Measurements from ENCODE around the gene KCNJ16. TPM values are rescaled to one million over a fixed set of nuclear protein-coding genes. Genes with fewer than 3 reads are reported as not detected.
A peak's percentile ranks its signal among the peaks of the same experiment; 100 is the strongest.

The KCNJ16 gene
- total RNA-seq, 1 donor from 2014 or later, result 0.23 TPM

GRCh38 chr17:70172449-70172848 is 97.4 kb downstream of the KCNJ16 start:
- no peak for TF ChIP-seq CTCF (IDR thresholded peaks at IDR 0.05; ENCODE audit: unreplicated experiment)
- Mint-ChIP-seq H3K27ac (ENCODE audit: unreplicated experiment) (no peak overlapping the region), H3K36me3 (ENCODE audit: low read depth, unreplicated experiment) (peaks cover 21% of the 10 kb centered on the region), H3K4me1 (ENCODE audit: unreplicated experiment) (peaks cover 24% of the 10 kb centered on the region), H3K4me3 (ENCODE audit: unreplicated experiment) (peak overlapping the region; percentile 31), H3K27me3 (ENCODE audit: unreplicated experiment) (peaks cover 4% of the 10 kb centered on the region), H3K9me3 (ENCODE audit: unreplicated experiment) (no peaks in the 10 kb centered on the region)
- no peak for DNase-seq (ENCODE audit: low spot score)

DNA sequence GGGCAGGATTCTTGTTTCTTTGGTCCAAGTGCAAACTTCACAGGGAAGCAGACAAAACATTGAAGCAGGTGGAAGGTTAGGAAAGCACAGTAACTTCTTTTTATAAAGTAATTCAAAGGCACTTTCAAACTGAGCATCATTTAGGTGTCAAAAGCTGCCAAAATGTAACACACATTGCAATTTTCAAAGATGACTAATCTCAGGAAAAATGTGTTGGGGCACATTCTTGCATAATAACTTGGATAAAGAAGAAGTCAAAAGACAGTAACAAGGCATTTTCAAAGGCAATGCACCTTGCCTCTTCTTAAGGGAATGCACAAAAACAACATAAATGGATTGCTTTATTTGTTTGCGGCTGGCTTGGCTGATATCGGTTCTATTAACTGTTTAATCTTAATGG is 97.9 kb downstream of the KCNJ16 start:
- no peak for DNase-seq (ENCODE audit: low spot score)
- peaks cover 21% of the 10 kb centered on the region for H3K4me1 Mint-ChIP-seq (ENCODE audit: unreplicated experiment)
- no peak overlapping the region for H3K27ac Mint-ChIP-seq (ENCODE audit: unreplicated experiment)
- TF ChIP-seq CTCF (IDR thresholded peaks at IDR 0.05; ENCODE audit: unreplicated experiment), result no peak
- peaks cover 22% of the 10 kb centered on the region for H3K36me3 Mint-ChIP-seq (ENCODE audit: low read depth, unreplicated experiment)
- H3K4me3 Mint-ChIP-seq (ENCODE audit: unreplicated experiment), result peak overlapping the region; percentile 35
- no peaks in the 10 kb centered on the region for H3K9me3 Mint-ChIP-seq (ENCODE audit: unreplicated experiment)
- peaks cover 4% of the 10 kb centered on the region for H3K27me3 Mint-ChIP-seq (ENCODE audit: unreplicated experiment)

DNA sequence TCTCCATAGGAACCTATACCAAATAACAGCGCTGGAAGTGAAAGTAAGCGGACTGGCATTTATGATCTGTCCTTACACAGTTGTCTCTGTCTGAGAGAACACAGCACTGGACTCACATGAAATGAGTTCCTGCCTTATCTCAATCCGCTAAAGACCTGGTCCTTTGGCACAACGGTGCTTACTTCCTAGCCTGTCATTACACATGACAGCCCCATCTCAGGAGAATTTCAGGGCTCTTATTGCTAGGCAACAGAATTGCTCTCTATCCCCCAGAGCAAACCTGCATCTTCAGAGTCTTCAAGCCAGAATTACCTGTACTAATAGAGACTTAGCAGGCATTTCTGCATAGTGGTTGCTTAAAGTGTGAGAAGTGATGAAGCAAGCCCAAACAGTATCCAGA is 98.7 kb downstream of the KCNJ16 start:
- Mint-ChIP-seq H3K4me1 (ENCODE audit: unreplicated experiment) (peaks cover 13% of the 10 kb centered on the region), H3K36me3 (ENCODE audit: low read depth, unreplicated experiment) (peaks cover 26% of the 10 kb centered on the region), H3K9me3 (ENCODE audit: unreplicated experiment) (no peaks in the 10 kb centered on the region), H3K4me3 (ENCODE audit: unreplicated experiment) (peak overlapping the region; percentile 35), H3K27ac (ENCODE audit: unreplicated experiment) (no peak overlapping the region), H3K27me3 (ENCODE audit: unreplicated experiment) (peaks cover 2% of the 10 kb centered on the region)
- no peak for DNase-seq (ENCODE audit: low spot score)
- TF ChIP-seq CTCF (IDR thresholded peaks at IDR 0.05; ENCODE audit: unreplicated experiment), result no peak

- DNase-seq (ENCODE audit: low spot score), result no peak
- Mint-ChIP-seq H3K9me3 (ENCODE audit: unreplicated experiment) (no peaks in the 10 kb centered on the region), H3K27me3 (ENCODE audit: unreplicated experiment) (peaks cover 2% of the 10 kb centered on the region), H3K4me1 (ENCODE audit: unreplicated experiment) (peaks cover 5% of the 10 kb centered on the region), H3K36me3 (ENCODE audit: low read depth, unreplicated experiment) (peaks cover 12% of the 10 kb centered on the region), H3K27ac (ENCODE audit: unreplicated experiment) (no peak overlapping the region), H3K4me3 (ENCODE audit: unreplicated experiment) (no peak overlapping the region)
- no peak for TF ChIP-seq CTCF (IDR thresholded peaks at IDR 0.05; ENCODE audit: unreplicated experiment)
Observed at GRCh38 chr17:70181376-70181775, 106.4 kb downstream of the KCNJ16 start.

DNA sequence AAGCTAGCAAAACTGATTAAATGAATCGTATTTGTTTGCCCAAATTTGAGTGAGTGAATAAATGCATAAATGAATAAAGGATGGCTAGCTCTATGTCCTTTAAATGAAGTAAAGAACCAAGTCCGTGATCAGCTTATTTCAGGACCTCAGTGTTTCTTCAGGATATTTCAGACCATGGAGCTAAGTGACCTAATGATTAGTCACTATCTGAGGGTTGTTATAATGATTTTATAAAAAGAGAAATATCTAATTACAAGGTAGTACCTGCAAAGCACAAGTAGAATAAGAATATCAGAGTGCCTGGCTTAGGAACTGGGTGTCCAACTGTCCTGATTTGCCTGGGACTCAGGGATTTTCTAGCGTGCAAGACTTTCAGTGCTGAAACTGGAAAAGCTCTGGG is 106.8 kb downstream of the KCNJ16 start:
- peaks cover 10% of the 10 kb centered on the region for H3K4me1 Mint-ChIP-seq (ENCODE audit: unreplicated experiment)
- peaks cover 11% of the 10 kb centered on the region for H3K36me3 Mint-ChIP-seq (ENCODE audit: low read depth, unreplicated experiment)
- no peak overlapping the region for H3K4me3 Mint-ChIP-seq (ENCODE audit: unreplicated experiment)
- no peak overlapping the region for H3K27ac Mint-ChIP-seq (ENCODE audit: unreplicated experiment)
- TF ChIP-seq CTCF (IDR thresholded peaks at IDR 0.05; ENCODE audit: unreplicated experiment), result no peak
- no peaks in the 10 kb centered on the region for H3K9me3 Mint-ChIP-seq (ENCODE audit: unreplicated experiment)
- no peak for DNase-seq (ENCODE audit: low spot score)
- H3K27me3 Mint-ChIP-seq (ENCODE audit: unreplicated experiment), result peaks cover 2% of the 10 kb centered on the region
